ENCODE measurements around the gene NFIX.

GRCh38 chr19:13055213-13056051 lies 60.2 kb downstream of the NFIX start:
- TF ChIP-seq CTCF (IDR thresholded peaks at IDR 0.05; ENCODE audit: borderline replicate concordance, extremely low read depth, low read length, poor library complexity, severe bottlenecking) (no peak), EZH2 (IDR thresholded peaks at IDR 0.05; ENCODE audit: borderline replicate concordance, low read depth, low read length, severe bottlenecking) (no peak)
